NCI-H345 treated with DMSO at 0.1 percent for 48 hours (cell line): Measurements from ENCODE around the gene CTNND2.

Experiments used
- DNase-seq: peaks from one replicate; lab custom pipeline; 2025; ENCODE audit not compliant: unreplicated experiment; lab: John Stamatoyannopoulos, UW

CTNND2 gene

DNA sequence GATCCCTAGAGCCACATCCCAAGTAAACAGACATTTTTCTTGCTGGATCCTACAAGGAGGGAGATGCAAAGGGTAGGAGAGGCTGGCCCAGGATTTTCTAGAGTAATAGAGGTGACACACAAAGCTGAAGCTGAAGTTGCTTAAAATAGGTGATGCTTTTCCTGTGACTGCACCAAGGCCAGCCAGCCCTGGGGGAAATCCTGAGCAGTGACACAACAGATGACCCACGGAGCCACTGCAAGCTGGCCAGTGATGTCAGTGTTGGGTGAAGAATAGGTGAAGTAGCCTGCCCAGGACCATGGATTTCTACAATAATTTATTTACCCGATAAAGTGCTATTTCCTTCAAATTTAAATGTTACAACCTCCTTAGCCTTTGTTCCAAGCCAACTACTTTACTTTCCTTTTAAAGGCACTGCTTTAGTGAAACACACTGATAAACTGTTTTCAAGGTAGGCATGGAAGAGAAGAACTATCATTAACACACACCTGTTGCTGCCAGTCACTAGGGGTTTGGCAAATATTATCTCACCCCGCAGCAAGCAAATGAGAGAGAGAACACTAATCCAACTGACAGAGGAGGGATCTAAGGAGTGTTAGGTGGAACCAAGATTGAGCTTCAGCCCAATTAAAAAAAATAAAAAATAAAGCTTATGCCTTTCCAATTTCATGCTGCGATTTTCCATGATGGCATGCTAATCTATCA is 123.5 kb downstream of the CTNND2 start:
- DNase-seq, result no peak

GRCh38 chr5:11777096-11777495 is 127.2 kb downstream of the CTNND2 start:
- DNase-seq, result no peak

DNA sequence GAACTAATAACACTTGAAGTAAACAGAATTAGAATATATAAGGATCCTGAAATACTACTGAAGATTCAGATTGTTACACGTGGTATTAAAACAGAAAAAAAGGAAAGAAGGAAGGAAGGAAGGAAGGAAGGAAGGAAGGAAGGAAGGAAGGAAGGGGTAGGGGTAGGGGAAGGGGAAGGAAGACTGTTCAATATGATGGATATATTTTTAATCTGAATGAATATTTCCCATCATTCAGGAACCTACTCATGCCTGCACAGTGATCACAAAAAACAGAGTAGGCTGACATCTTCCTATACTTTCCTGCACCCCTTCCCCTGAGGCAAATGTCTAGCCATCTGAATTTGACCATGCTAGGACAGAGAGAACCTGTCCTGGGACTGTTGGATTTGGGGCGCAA is 133.9 kb downstream of the CTNND2 start:
- no peak for DNase-seq

GRCh38 chr5:11760934-11761603 is 143.2 kb downstream of the CTNND2 start:
- no peak for DNase-seq

DNA sequence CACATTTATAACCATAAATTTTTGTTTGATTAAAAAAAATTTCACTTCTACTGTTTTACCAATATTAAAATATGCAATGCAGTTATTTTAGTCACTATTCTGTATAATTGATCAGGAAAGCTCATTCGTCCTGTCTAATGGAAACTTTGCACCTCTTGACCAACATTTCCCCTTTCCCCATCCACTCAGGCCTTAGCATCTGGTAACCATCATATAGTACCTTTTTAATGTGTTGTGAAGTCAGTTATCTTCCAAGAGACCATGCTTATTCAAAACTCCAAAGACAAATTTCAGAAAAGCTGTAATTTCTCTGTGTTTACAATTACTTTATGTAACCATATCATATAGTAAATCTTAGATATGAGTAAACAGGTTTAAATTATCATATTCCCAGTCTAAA is 145.9 kb downstream of the CTNND2 start:
- DNase-seq, result no peak

DNA sequence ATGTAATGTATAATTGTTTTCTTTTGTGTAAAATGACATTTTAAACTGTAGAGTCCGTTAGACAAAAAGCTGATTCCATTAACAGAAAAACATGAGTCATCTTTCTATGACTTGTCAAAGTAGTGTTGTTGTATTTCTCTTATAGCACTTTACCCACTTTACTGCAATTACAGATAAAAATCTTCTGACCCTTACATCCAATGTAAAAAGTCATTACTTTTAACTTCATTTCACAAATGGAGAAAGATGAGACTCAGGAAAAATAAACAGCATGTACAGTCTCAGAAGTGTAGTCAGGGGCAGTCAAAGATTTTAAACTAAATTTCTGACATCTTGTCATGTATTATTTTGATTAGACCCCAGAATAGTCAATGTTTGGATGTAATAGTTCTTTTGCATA is 146.6 kb downstream of the CTNND2 start:
- no peak for DNase-seq

DNA sequence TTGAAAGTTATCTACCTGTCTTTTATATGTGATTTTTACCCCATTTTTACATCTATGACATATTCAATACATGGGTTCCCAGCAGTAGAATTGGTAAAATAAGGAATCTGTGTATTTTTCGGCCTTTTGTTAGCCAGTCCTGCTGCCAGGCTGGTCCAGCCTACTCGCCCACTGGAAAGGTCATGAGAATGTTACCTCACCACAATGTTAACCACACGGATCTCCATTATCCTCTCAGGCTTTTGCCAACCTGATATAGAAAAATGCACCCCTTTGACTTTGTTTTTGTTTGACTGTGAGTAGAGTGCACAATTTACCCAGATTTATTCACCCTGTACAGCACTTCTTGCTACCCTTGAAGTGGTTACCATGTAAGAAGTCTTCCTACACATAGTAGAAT is 167.2 kb downstream of the CTNND2 start:
- DNase-seq, result no peak

DNA sequence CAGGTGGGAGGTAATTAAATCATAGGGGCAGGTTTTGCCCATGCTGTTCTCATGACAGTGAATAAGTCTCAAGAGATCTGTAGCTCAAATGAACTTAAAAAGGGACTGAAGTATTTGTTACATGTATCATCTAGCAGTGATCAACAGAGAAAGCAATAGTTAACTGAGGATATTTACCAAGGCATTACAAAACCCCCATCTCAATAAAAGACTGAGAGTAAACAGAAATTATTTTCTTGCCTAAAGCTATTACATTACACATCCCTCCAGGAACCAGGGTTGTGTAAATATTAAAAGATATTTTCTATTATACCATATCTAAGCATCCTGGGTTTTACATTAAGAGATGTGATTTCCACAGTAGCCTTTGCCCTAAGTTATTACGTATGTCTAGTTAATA is 169.9 kb downstream of the CTNND2 start:
- DNase-seq, result no peak

GRCh38 chr5:11733840-11734192 is 170.4 kb downstream of the CTNND2 start:
- DNase-seq, result no peak

GRCh38 chr5:11733185-11733839 is 170.9 kb downstream of the CTNND2 start:
- no peak for DNase-seq

- DNase-seq, result no peak
These were observed 179.3 kb downstream of the CTNND2 start for GRCh38 chr5:11724940-11725339.

GRCh38 chr5:11719888-11720481 is 184.3 kb downstream of the CTNND2 start:
- DNase-seq, result no peak

DNA sequence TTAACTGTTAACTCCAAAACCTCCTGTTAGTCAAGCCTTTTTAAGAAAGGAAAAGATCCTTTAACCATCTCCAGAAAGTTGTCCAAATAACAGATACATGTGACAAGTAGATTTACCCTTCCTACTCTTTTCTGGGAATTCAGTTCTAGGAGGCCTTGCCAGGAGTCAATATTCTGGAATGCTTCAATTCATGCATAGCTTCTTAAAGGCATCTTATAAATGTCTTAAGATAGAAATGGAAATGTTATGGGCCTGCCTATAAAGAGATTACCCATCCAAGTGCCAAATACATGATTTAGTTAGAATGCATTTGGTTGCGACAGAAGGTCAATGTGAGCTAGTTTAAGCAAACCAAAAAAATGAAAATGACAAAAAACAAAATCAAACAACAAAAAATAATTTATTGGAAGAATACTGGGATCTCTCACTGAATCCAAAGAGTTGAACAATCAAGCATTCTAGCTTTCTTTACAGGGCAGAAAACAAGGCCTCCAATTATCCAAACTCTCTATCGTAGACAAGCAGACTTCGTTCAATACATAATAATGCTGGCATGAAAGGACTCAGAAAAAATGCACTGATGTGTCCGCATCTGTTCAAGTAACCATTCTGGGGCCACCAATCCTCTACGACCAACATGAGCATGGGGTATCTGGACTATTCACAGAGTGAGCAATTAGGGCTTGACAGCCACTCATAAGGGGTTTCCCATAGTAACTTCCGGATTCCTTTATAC is 188.6 kb downstream of the CTNND2 start:
- DNase-seq, result no peak

GRCh38 chr5:11711932-11712331 is 192.3 kb downstream of the CTNND2 start:
- DNase-seq, result no peak

GRCh38 chr5:11709021-11709420 is 195.2 kb downstream of the CTNND2 start:
- no peak for DNase-seq

DNA sequence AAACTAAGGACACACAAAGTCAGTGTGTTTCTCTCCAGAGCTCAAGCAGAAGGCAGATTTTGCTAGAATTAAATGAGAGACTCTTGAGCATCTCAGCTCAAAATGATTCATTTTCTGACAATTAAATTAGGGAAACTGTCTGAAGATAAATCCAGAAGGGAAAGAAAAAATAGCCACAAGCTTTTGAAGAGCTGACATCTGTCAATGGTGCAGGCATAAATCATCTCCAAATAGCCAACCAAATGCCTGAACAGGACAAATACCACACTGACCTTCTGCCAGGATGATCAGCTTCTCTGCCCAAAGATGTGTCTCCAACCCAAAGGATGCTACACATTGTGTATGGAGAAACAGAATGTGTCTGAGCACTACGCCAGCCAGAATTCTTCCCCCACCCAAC is 199.3 kb downstream of the CTNND2 start:
- DNase-seq, result no peak

- DNase-seq, result no peak
These were observed 203.9 kb downstream of the CTNND2 start for GRCh38 chr5:11700391-11700790.

GRCh38 chr5:11692636-11693035 is 211.6 kb downstream of the CTNND2 start:
- DNase-seq, result no peak

DNA sequence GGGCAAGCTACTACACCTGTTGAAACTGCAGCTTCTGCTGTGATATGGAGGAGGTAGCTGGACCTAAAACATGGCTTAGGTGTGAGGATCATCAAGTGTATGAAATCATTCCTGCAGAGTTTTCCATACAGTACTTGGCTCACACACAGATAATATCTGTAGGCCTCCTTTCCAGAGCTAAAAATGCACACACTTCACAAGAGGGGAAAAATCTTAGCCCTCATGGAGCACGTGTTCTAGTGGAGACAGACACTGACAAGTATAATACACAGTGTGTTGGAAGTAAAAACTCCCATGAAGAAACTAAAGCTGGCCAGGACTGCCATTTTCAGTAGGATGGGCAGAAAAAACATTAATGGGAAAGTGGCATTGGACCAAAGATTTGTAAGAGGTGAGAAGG is 216.7 kb downstream of the CTNND2 start:
- no peak for DNase-seq

- no peak for DNase-seq
These were observed 219.6 kb downstream of the CTNND2 start for GRCh38 chr5:11684607-11685006.

- no peak for DNase-seq
These were observed 220.6 kb downstream of the CTNND2 start for GRCh38 chr5:11683666-11684065.
